Smooth muscle cell (in vitro differentiated cells): ENCODE results near the gene REXO5. TPM values are rescaled to one million over a fixed set of nuclear protein-coding genes. Genes with fewer than 3 reads are reported as not detected.

ENCODE experiments used
- DNase-seq: peaks from one replicate; lab custom pipeline; 2025; ENCODE audit not compliant: unreplicated experiment; lab: John Stamatoyannopoulos, UW
- H2AFZ ChIP-seq: fragments of 200-600 bp; sonication (generic); 2 replicates; pipeline ENCODE4 v1.6.0; 2016; ENCODE audit warnings: antibody characterized with exemption, low read depth, mild to moderate bottlenecking
- H3F3A ChIP-seq: fragments of 200-600 bp; sonication (generic); 2 replicates; pipeline ENCODE4 v1.6.0; 2017; ENCODE audit warnings: antibody characterized with exemption, low read depth
- H3K27ac ChIP-seq: fragments of 200-600 bp; sonication (generic); 2 replicates; pipeline ENCODE4 v1.5.1; 2016; ENCODE audit warnings: low read depth, mild to moderate bottlenecking
- H3K27me3 ChIP-seq: fragments of 200-600 bp; sonication (generic); 2 replicates; pipeline ENCODE4 v1.6.1; 2016; ENCODE audit warnings: low read depth, mild to moderate bottlenecking
- H3K36me3 ChIP-seq: fragments of 200-600 bp; sonication (generic); 2 replicates; pipeline ENCODE4 v1.5.1; 2016; ENCODE audit warnings: low read depth
- H3K4me1 ChIP-seq: fragments of 200-600 bp; sonication (generic); 2 replicates; pipeline ENCODE4 v1.5.1; 2016; ENCODE audit warnings: low read depth
- H3K4me2 ChIP-seq: fragments of 200-600 bp; sonication (generic); 2 replicates; pipeline ENCODE4 v1.6.0; 2016; ENCODE audit warnings: mild to moderate bottlenecking
- H3K4me3 ChIP-seq: fragments of 200-600 bp; sonication (generic); 2 replicates; pipeline ENCODE4 v1.5.1; 2016; ENCODE audit warnings: mild to moderate bottlenecking
- H3K79me2 ChIP-seq: fragments of 200-600 bp; sonication (generic); 2 replicates; pipeline ENCODE4 v1.6.0; 2016; ENCODE audit warnings: low read depth, mild to moderate bottlenecking
- H3K9ac ChIP-seq: fragments of 200-600 bp; sonication (generic); 2 replicates; pipeline ENCODE4 v1.6.0; 2016; ENCODE audit warnings: low read depth
- H3K9me3 ChIP-seq: fragments of 200-600 bp; sonication (generic); replicated peaks from 2 replicates; pipeline ENCODE4 v1.5.1; 2016; ENCODE audit warnings: low read depth
- H4K20me1 ChIP-seq: fragments of 200-600 bp; sonication (generic); 2 replicates; pipeline ENCODE4 v1.6.0; 2016; ENCODE audit warnings: low read depth
- CTCF ChIP-seq: fragments of 200-600 bp; sonication (generic); IDR thresholded peaks from 2 replicates; pipeline ENCODE4 v1.5.1; 2017; ENCODE audit warnings: borderline replicate concordance, mild to moderate bottlenecking, antibody characterized with exemption; ENCODE audit not compliant: insufficient read depth, poor library complexity, severe bottlenecking
- WGBS: methylation state at CpG from one replicate; pipeline ENCODE4 v1.1.7; 2016; ENCODE audit warnings: low lambda C conversion rate; 5-methylcytosine and 5-hydroxymethylcytosine counted together
- polyA plus RNA-seq: library from polyadenylated mRNA; unstranded; fragments of >200 nt; fragmentation: Nextera tagmentation; extraction: Ambion mirVana; gene quantifications from 2 replicates; pipeline ENCODE4 v1.2.1, GENCODE V29; 2016
- total RNA-seq: library from RNA; depleted of rRNA; stranded (reverse); fragments of >200 nt; gene quantifications from 2 replicates; pipeline ENCODE4 v1.2.3, GENCODE V29; 2014

The REXO5 gene
- total and polyA plus RNA-seq, 2 experiments from 2014 or later, result 1.9 to 3.2 TPM

GRCh38 chr16:20850981-20851380, 44.7 kb downstream of the REXO5 start:
- Histone ChIP-seq H3K9me3 (no peaks in the 10 kb centered on the region), H3F3A (peaks cover 19% of the 10 kb centered on the region), H2AFZ (no peak overlapping the region), H3K4me1 (peaks cover 10% of the 10 kb centered on the region), H3K27me3 (no peaks in the 10 kb centered on the region), H4K20me1 (peaks cover 3% of the 10 kb centered on the region), H3K36me3 (peaks cover 5% of the 10 kb centered on the region), H3K4me3 (no peak overlapping the region), H3K9ac (peak overlapping the region; percentile 18), H3K27ac (peak overlapping the region; percentile 67), H3K4me2 (peak overlapping the region; percentile 76), H3K79me2 (no peaks in the 10 kb centered on the region)
- no peak for TF ChIP-seq CTCF
- 73% methylated on average over 3 of the region's 3 CpGs for WGBS
- no peak for DNase-seq

DNA sequence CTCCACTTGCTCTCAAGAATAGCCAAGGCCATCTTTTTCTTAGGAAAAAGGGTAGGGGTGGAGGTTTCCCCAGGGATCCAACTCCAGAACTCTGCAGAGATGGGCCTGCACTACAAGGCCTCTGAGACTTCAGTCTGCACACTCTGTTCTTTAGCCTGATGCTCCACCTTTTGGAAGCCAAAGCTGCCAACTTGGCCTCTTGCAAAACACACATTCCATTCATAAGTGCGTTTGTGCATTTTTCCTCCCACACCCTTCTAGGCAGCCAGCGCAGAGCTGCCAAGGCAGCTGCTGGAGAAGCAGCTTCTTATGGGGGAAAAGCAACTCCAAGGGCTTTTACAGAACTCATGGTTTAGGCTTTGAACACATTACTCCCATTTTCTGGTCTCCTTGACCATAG, 45.3 kb downstream of the REXO5 start:
- H3F3A ChIP-seq, result peaks cover 19% of the 10 kb centered on the region
- peak overlapping the region; percentile 67 for H3K27ac ChIP-seq
- DNase-seq, result no peak
- H3K79me2 ChIP-seq, result no peaks in the 10 kb centered on the region
- peak overlapping the region; percentile 76 for H3K4me2 ChIP-seq
- H3K9me3 ChIP-seq, result no peaks in the 10 kb centered on the region
- H3K36me3 ChIP-seq, result peaks cover 9% of the 10 kb centered on the region
- H2AFZ ChIP-seq, result no peak overlapping the region
- H3K27me3 ChIP-seq, result no peaks in the 10 kb centered on the region
- peaks cover 10% of the 10 kb centered on the region for H3K4me1 ChIP-seq
- no peak for TF ChIP-seq CTCF
- peaks cover 5% of the 10 kb centered on the region for H4K20me1 ChIP-seq
- H3K9ac ChIP-seq, result peak overlapping the region; percentile 18
- 0% methylated on average over 2 of the region's 2 CpGs for WGBS
- no peak overlapping the region for H3K4me3 ChIP-seq

- no peaks in the 10 kb centered on the region for H3K27me3 ChIP-seq
- H3K4me1 ChIP-seq, result peaks cover 10% of the 10 kb centered on the region
- peak overlapping the region; percentile 67 for H3K27ac ChIP-seq
- DNase-seq, result no peak
- no peaks in the 10 kb centered on the region for H3K79me2 ChIP-seq
- H3K36me3 ChIP-seq, result peaks cover 9% of the 10 kb centered on the region
- H3K4me2 ChIP-seq, result peak overlapping the region; percentile 38
- no peak overlapping the region for H2AFZ ChIP-seq
- H4K20me1 ChIP-seq, result peaks cover 5% of the 10 kb centered on the region
- peaks cover 19% of the 10 kb centered on the region for H3F3A ChIP-seq
- no peak overlapping the region for H3K9ac ChIP-seq
- WGBS, result 47% methylated on average over 5 of the region's 5 CpGs
- H3K9me3 ChIP-seq, result no peaks in the 10 kb centered on the region
- no peak overlapping the region for H3K4me3 ChIP-seq
- no peak for TF ChIP-seq CTCF
These were observed 46.8 kb downstream of the REXO5 start for GRCh38 chr16:20853143-20853542.

DNA sequence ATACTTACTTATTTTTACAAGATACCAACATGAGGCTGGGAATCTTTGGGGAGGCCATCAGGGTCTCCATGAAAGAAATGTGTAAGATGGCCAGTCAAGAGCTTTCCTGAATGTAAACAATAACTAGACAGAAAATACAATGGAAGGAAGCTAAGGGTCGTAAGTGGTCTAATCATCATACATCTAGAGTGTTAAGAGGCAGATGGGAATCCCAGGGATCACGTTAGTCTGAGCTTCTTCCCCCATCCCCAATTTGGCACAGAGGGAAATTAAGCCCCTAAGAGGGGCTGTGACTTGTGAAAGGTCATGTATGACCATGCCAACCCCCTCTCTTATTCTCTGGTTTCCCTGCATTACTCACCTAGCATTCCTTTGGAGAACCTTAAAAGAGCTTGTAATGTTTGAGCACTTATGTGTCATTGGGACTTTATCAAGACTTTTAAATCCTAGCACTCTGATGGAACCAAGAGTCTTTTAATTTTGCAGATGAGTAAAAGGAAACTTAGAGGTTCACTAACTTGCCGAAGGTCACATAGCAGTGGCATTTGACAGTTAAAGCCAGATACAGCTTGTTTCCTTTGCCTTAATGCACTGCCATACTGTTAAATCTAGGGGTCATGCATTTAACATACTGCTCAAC, 47.8 kb downstream of the REXO5 start:
- H3K4me1 ChIP-seq, result peaks cover 10% of the 10 kb centered on the region
- H3K9me3 ChIP-seq, result no peaks in the 10 kb centered on the region
- peaks cover 5% of the 10 kb centered on the region for H4K20me1 ChIP-seq
- no peak overlapping the region for H2AFZ ChIP-seq
- peaks cover 9% of the 10 kb centered on the region for H3K36me3 ChIP-seq
- no peak overlapping the region for H3K4me3 ChIP-seq
- H3K27ac ChIP-seq, result peak overlapping the region; percentile 67
- no peak overlapping the region for H3K9ac ChIP-seq
- H3K79me2 ChIP-seq, result no peaks in the 10 kb centered on the region
- DNase-seq, result no peak
- H3K27me3 ChIP-seq, result no peaks in the 10 kb centered on the region
- peaks cover 19% of the 10 kb centered on the region for H3F3A ChIP-seq
- H3K4me2 ChIP-seq, result peak overlapping the region; percentile 38
- TF ChIP-seq CTCF, result no peak
- 78% methylated on average over 3 of the region's 3 CpGs for WGBS
